AG04449 (cell line): Measurements from ENCODE around the gene SAMD11.
A peak's percentile ranks its signal among the peaks of the same experiment; 100 is the strongest.

Experiments used
- CTCF ChIA-PET: fragments of 350-600 bp; formaldehyde crosslinking; extraction: SDS; loops from one replicate; lab custom pipeline; 2021; ENCODE audit warnings: antibody characterized with exemption; lab: Yijun Ruan, JAX
- POLR2A ChIA-PET: fragments of 400-600, 350-600 bp; formaldehyde crosslinking; extraction: SDS; loops from one replicate; lab custom pipeline; 2020; ENCODE audit warnings: antibody characterized with exemption, inconsistent platforms; lab: Yijun Ruan, JAX
- DNase-seq: peaks from one replicate; pipeline ENCODE4 v3.0.0-alpha.2; 2010; ENCODE audit warnings: low read depth, low spot score
- H3K4me3 ChIP-seq: 2 replicates; pipeline ENCODE4 v1.5.1; 2011; ENCODE audit warnings: low read depth, mild to moderate bottlenecking, control low read depth, low read length
- CTCF ChIP-seq: IDR thresholded peaks from one replicate; pipeline ENCODE4 v1.5.1; 2011; ENCODE audit warnings: mild to moderate bottlenecking, moderate library complexity, low read length, control low read depth, inconsistent platforms; ENCODE audit not compliant: insufficient read depth; ENCODE audit errors: missing control alignments

SAMD11 gene

GRCh38 chr1:951364-951763, 27.6 kb downstream of the SAMD11 start:
- no peak overlapping the region for H3K4me3 ChIP-seq
- CTCF ChIA-PET, result interaction anchor here (1.5 to 2.2 kb wide), 3 partner anchors 11 to 48 kb away, joined by 6 to 9 read pairs (median 7); no protein-coding TSS in a partner anchor
- DNase-seq, result no peak
- POLR2A ChIA-PET, result no interaction called here
- peak; percentile 48 for TF ChIP-seq CTCF

- no peak overlapping the region for H3K4me3 ChIP-seq
- CTCF ChIA-PET, result interaction anchor here (1.1 to 2.2 kb wide), 4 partner anchors 11 to 49 kb away, joined by 3 to 9 read pairs (median 6); no protein-coding TSS in a partner anchor
- no peak for TF ChIP-seq CTCF
- POLR2A ChIA-PET, result interaction anchor here (1.0 kb wide), 1 partner anchor 9 kb away, joined by 4 read pairs; no protein-coding TSS in a partner anchor
- no peak for DNase-seq
Measured at GRCh38 chr1:952201-952600, 28.5 kb downstream of the SAMD11 start.

- CTCF ChIA-PET, result interaction anchor here (1.1 to 2.2 kb wide), 4 partner anchors 12 to 49 kb away, joined by 3 to 9 read pairs (median 6); no protein-coding TSS in a partner anchor
- no peak for TF ChIP-seq CTCF
- no peak overlapping the region for H3K4me3 ChIP-seq
- POLR2A ChIA-PET, result interaction anchor here (1.0 kb wide), 1 partner anchor 10 kb away, joined by 4 read pairs; no protein-coding TSS in a partner anchor
- DNase-seq, result no peak
Measured at GRCh38 chr1:952603-953002, 28.9 kb downstream of the SAMD11 start.

- no peak overlapping the region for H3K4me3 ChIP-seq
- no peak for DNase-seq
- CTCF ChIA-PET, result interaction anchor here (0.8 to 2.2 kb wide), 3 partner anchors 14 to 50 kb away, joined by 3 to 7 read pairs (median 6); no protein-coding TSS in a partner anchor
- TF ChIP-seq CTCF, result no peak
- POLR2A ChIA-PET, result no interaction called here
Measured at GRCh38 chr1:953524-954320, 30.0 kb downstream of the SAMD11 start.

- no peak for TF ChIP-seq CTCF
- CTCF ChIA-PET, result interaction anchor here (1.7 to 2.1 kb wide), 2 partner anchors 13 to 50 kb away, joined by 5 to 7 read pairs; no protein-coding TSS in a partner anchor
- POLR2A ChIA-PET, result interaction anchor here (0.6 kb wide), 1 partner anchor 319 kb away, joined by 3 read pairs; the partner anchor contains the start of gene UBE2J2
- no peak for DNase-seq
- no peak overlapping the region for H3K4me3 ChIP-seq
Measured at GRCh38 chr1:954927-955326, 31.2 kb downstream of the SAMD11 start.

- TF ChIP-seq CTCF, result no peak
- POLR2A ChIA-PET, result interaction anchor here (0.9 kb wide), 1 partner anchor 12 kb away, joined by 3 read pairs; no protein-coding TSS in a partner anchor
- CTCF ChIA-PET, result interaction anchor here (1.1 to 2.1 kb wide), 3 partner anchors 14 to 51 kb away, joined by 3 to 7 read pairs (median 5); no protein-coding TSS in a partner anchor
- no peak overlapping the region for H3K4me3 ChIP-seq
- no peak for DNase-seq
Measured at GRCh38 chr1:955474-955873, 31.8 kb downstream of the SAMD11 start.
